ENCODE results near the gene ARL2BP. TPM values are rescaled to one million over a fixed set of nuclear protein-coding genes. Genes with fewer than 3 reads are reported as not detected.
A peak's percentile ranks its signal among the peaks of the same experiment; 100 is the strongest.

The ARL2BP gene
- total RNA-seq, 1 experiment from 2014 or later = 10.6 TPM

GRCh38 chr16:57284209-57284951 is 39.3 kb downstream of the ARL2BP start, which contains the start of gene PLLP (continued):
- TF ChIP-seq MLX (CRISPR knock-in tag; IDR thresholded peaks at IDR 0.05) (peak; percentile 86), ZNF281 (CRISPR knock-in tag; IDR thresholded peaks at IDR 0.05) (peak; percentile 93), ZNF512 (CRISPR knock-in tag; IDR thresholded peaks at IDR 0.05; ENCODE audit: borderline replicate concordance) (no peak; the same call in 1 of the 2 replicates), HMGA2 (CRISPR knock-in tag; IDR thresholded peaks at IDR 0.05) (no peak), IRF1 (CRISPR knock-in tag; IDR thresholded peaks at IDR 0.05) (peak; percentile 93), ZBTB21 (CRISPR knock-in tag; IDR thresholded peaks at IDR 0.05; ENCODE audit: borderline replicate concordance) (peak; percentile 83; the same call in 1 of the 2 replicates), FOXP4 (CRISPR knock-in tag; IDR thresholded peaks at IDR 0.05) (peak; percentile 96; the same call in 1 of the 2 replicates), MYBL2 (CRISPR knock-in tag; IDR thresholded peaks at IDR 0.05) (peak; percentile 91; the same call in 1 of the 2 replicates), NFATC4 (CRISPR knock-in tag; IDR thresholded peaks at IDR 0.05) (no peak), NR1H2 (CRISPR knock-in tag; IDR thresholded peaks at IDR 0.05) (0 out of 2 replicates have a peak, but pooled peaks have one; percentile 54), SMAD3 (CRISPR knock-in tag; IDR thresholded peaks at IDR 0.05; ENCODE audit: borderline replicate concordance) (peak; percentile 60; the same call in 1 of the 2 replicates), PRRX2 (CRISPR knock-in tag; IDR thresholded peaks at IDR 0.05) (no peak), TEAD1 (CRISPR knock-in tag; IDR thresholded peaks at IDR 0.05) (peak; percentile 65; the same call in 1 of the 2 replicates)

GRCh38 chr16:57284952-57285363 is 39.9 kb downstream of the ARL2BP start:
- DNase-seq (ENCODE audit: low spot score) = no peak
- Mint-ChIP-seq H3K9me3 (no peaks in the 10 kb centered on the region), H3K36me3 (no peaks in the 10 kb centered on the region), H3K4me1 (peaks cover 6% of the 10 kb centered on the region), H3K27me3 (ENCODE audit: low read depth) (peaks cover 44% of the 10 kb centered on the region), H3K4me3 (peak overlapping the region; percentile 87), H3K27ac (no peak overlapping the region)
- ChIA-PET POLR2A (no interaction called here), CTCF (interaction anchor here (1.1 to 2.7 kb wide), 2 partner anchors 40 to 132 kb away, joined by 3 to 7 read pairs; partner anchors contain the start of gene ARL2BP)
- ATAC-seq = peak; percentile 66
- TF ChIP-seq JUN (CRISPR knock-in tag; IDR thresholded peaks at IDR 0.05) (no peak), MYBL2 (CRISPR knock-in tag; IDR thresholded peaks at IDR 0.05) (no peak), E2F1 (CRISPR knock-in tag; IDR thresholded peaks at IDR 0.05) (no peak), ZNF425 (CRISPR knock-in tag; conservative IDR thresholded peaks at IDR 0.05) (no peak), ESRRA (CRISPR knock-in tag; IDR thresholded peaks at IDR 0.05; ENCODE audit: borderline replicate concordance) (no peak), ZNF671 (CRISPR knock-in tag; IDR thresholded peaks at IDR 0.05) (no peak), KAT7 (CRISPR knock-in tag; IDR thresholded peaks at IDR 0.05; ENCODE audit: borderline replicate concordance) (no peak), ZMAT4 (CRISPR knock-in tag; IDR thresholded peaks at IDR 0.05) (no peak), ZNF232 (CRISPR knock-in tag; IDR thresholded peaks at IDR 0.05) (no peak), SMAD3 (CRISPR knock-in tag; IDR thresholded peaks at IDR 0.05; ENCODE audit: borderline replicate concordance) (no peak)

Data from WTC11 (cell line).